Measurements from ENCODE around the gene MYADML2.

MYADML2 gene

GRCh38 chr17:81935709-81936084, 11.3 kb downstream of the MYADML2 start:
- no peak for DNase-seq

- DNase-seq: no peak
Observed at GRCh38 chr17:81934850-81935708, 12.0 kb downstream of the MYADML2 start.

GRCh38 chr17:81934098-81934757, 12.8 kb downstream of the MYADML2 start:
- DNase-seq: no peak

- DNase-seq: no peak
Observed at GRCh38 chr17:81933178-81933699, 13.8 kb downstream of the MYADML2 start.

- no peak for DNase-seq
Observed at GRCh38 chr17:81932333-81932983, 14.6 kb downstream of the MYADML2 start.

- DNase-seq: no peak
Observed at GRCh38 chr17:81931557-81932332, 15.3 kb downstream of the MYADML2 start.

GRCh38 chr17:81931189-81931556, 15.9 kb downstream of the MYADML2 start:
- no peak for DNase-seq

GRCh38 chr17:81930142-81931125, 16.6 kb downstream of the MYADML2 start:
- DNase-seq: no peak

GRCh38 chr17:81929253-81930141, 17.5 kb downstream of the MYADML2 start:
- no peak for DNase-seq

- no peak for DNase-seq
Observed at GRCh38 chr17:81928544-81929252, 18.3 kb downstream of the MYADML2 start.

GRCh38 chr17:81927653-81928543, 19.1 kb downstream of the MYADML2 start, which contains the start of gene MAFG:
MAFG (minus strand) TSS chr17:81927735; CDS start chr17:81923185, 4,550 bp downstream.
- peak; percentile 91 for DNase-seq

- DNase-seq: no peak
Observed at GRCh38 chr17:81927152-81927652, 19.8 kb downstream of the MYADML2 start.

GRCh38 chr17:81926451-81927151, 20.4 kb downstream of the MYADML2 start:
- DNase-seq: peak; percentile 58

- no peak for DNase-seq
Observed at GRCh38 chr17:81925860-81926450, 21.1 kb downstream of the MYADML2 start.

- DNase-seq: peak; percentile 44
Observed at GRCh38 chr17:81924557-81925532, 22.2 kb downstream of the MYADML2 start.

Data from CD4-positive, alpha-beta T cell treated with Interleukin-17A for 1 hour (primary cell).